ENCODE results near the gene L3MBTL4. TPM values are rescaled to one million over a fixed set of nuclear protein-coding genes. Genes with fewer than 3 reads are reported as not detected.

Gene L3MBTL4
- total and polyA plus RNA-seq, 3 experiments from 2014 or later = 0.07 to 0.18 (median 0.13) TPM

DNA sequence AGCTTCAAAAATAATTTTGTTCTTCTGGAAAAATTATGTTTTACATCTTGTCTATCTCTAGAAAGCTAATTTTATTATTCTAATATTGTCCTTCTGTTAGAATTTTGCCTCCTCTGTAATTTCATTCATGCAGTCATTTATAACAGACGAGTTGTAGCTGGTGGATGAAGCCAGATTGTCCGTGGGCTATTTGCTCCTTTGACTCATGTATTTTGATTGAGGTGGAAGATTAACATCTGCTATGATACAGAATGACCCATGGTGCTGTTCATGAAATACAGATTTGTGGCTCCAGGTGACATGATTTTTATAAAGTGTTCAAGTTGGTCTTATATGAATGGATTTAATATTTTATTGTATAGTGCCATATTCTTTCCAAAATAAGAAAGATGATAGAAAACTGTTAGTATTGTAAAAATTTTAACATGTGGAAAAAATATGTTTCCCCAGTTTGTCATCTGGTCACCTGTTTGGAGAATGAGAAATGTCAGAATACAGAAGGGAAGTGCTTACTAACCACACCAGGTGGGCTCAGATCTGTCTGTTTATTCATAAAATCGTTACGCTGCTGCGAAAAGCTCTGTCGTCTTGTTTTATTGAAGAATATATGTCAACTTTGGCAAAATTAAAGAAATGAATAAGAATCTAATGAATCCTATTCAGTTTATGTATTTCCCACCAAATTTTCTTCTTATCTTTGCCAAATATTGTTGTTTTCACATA, 20.4 kb upstream of the L3MBTL4 start:
- peaks cover 0 to 13% (median 2%) of the 10 kb centered on the region in 5 donors for H3K9me3 Mint-ChIP-seq
- CTCF ChIA-PET = no interaction called here

DNA sequence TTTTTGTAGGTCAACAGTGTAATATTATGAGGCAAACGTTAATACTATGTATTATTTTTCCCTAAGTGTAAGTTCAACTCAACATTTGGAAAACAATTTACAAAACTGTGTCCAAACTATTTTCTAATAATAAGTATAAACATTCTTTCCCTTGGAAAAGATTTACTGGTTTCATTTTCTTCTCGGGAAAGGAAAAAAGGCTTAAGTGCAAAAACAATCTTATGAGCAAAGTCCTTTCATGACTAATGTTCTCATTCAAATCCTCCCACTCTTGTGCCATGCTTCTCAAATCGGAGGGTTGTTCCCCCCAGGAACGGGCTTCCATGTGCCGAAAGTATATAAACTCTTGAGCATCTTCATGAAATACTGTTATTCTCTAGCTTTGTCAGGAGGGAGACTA, 19.8 kb upstream of the L3MBTL4 start:
- Mint-ChIP-seq H3K27ac (no peak overlapping the region), H3K9me3 (peaks cover 0 to 13% (median 2%) of the 10 kb centered on the region in 5 donors), H3K36me3 (no peaks in the 10 kb centered on the region), H3K4me3 (no peak overlapping the region), H3K27me3 (no peaks in the 10 kb centered on the region), H3K4me1 (no peaks in the 10 kb centered on the region)
- Histone ChIP-seq H3K4me1 (ENCODE audit: insufficient read depth, low read length) (no peaks in the 10 kb centered on the region), H3K4me3 (ENCODE audit: low read length) (no peak overlapping the region), H3K36me3 (ENCODE audit: insufficient read depth, low read length) (no peaks in the 10 kb centered on the region), H3K9me3 (ENCODE audit: low read length) (no peaks in the 10 kb centered on the region), H3K27me3 (ENCODE audit: insufficient read depth, low read length, poor library complexity, severe bottlenecking) (no peaks in the 10 kb centered on the region), H3K27ac (ENCODE audit: low read depth, low read length) (no peak overlapping the region)
- ChIA-PET CTCF (no interaction called here), POLR2A (no interaction called here)
- DNase-seq = no peak

More for the DNA sequence above, 20.4 kb upstream of the L3MBTL4 start:
- DNase-seq = no peak
- POLR2A ChIA-PET = no interaction called here
- H3K4me1 Mint-ChIP-seq = no peaks in the 10 kb centered on the region
- no peak overlapping the region for H3K27ac Mint-ChIP-seq
- H3K4me3 ChIP-seq (ENCODE audit: low read length) = no peak overlapping the region
- H3K27me3 Mint-ChIP-seq = no peaks in the 10 kb centered on the region
- no peaks in the 10 kb centered on the region for H3K36me3 ChIP-seq (ENCODE audit: insufficient read depth, low read length)
- H3K27ac ChIP-seq (ENCODE audit: low read depth, low read length) = no peak overlapping the region
- H3K4me3 Mint-ChIP-seq = no peak overlapping the region
- H3K27me3 ChIP-seq (ENCODE audit: insufficient read depth, low read length, poor library complexity, severe bottlenecking) = no peaks in the 10 kb centered on the region
- no peaks in the 10 kb centered on the region for H3K36me3 Mint-ChIP-seq
- H3K9me3 ChIP-seq (ENCODE audit: low read length) = no peaks in the 10 kb centered on the region
- no peaks in the 10 kb centered on the region for H3K4me1 ChIP-seq (ENCODE audit: insufficient read depth, low read length)

DNA sequence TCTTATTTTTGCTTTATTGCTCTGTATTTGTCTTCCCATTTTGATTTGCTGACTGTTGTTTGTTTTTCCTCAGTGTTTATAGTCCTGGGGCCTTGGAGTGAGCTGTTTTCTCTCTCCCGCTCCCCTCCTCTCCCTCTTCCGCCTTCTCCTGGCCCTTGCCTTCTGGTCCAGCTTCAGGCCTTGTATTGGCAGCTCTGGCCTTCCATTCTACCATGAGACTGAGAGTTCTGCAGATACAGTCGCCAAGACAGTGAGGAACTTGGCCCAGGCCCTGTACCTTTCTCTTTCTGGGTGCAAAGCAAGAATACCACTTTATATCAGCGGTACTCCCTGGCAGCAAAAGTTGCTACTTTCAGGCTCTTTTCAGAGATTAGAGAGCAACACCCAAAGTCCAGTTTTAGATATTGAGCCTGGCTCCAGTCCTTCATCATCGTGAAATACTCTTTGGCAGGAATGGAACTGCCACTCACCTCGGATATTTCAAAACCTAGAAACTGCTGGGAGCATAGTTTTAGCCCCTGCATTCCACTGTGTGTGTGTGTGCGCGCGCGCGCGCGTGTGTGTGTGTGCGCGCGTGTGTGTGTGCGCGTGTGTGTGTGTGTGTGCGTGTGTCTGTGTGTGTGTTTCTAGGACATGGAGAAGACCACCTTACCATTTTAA, 17.1 kb upstream of the L3MBTL4 start:
- Mint-ChIP-seq H3K36me3 (no peaks in the 10 kb centered on the region), H3K4me1 (no peaks in the 10 kb centered on the region), H3K27me3 (no peaks in the 10 kb centered on the region), H3K4me3 (no peak overlapping the region), H3K9me3 (peaks cover 2 to 13% (median 4%) of the 10 kb centered on the region in 5 donors), H3K27ac (no peak overlapping the region)
- H3K36me3 ChIP-seq (ENCODE audit: insufficient read depth, low read length) = no peaks in the 10 kb centered on the region
- no peaks in the 10 kb centered on the region for H3K27me3 ChIP-seq (ENCODE audit: insufficient read depth, low read length, poor library complexity, severe bottlenecking)
- no peak overlapping the region for H3K4me3 ChIP-seq (ENCODE audit: low read length)
- no peak for DNase-seq
- ChIA-PET CTCF (no interaction called here), POLR2A (no interaction called here)
- H3K9me3 ChIP-seq (ENCODE audit: low read length) = no peaks in the 10 kb centered on the region
- no peaks in the 10 kb centered on the region for H3K4me1 ChIP-seq (ENCODE audit: insufficient read depth, low read length)
- H3K27ac ChIP-seq (ENCODE audit: low read depth, low read length) = no peak overlapping the region

DNA sequence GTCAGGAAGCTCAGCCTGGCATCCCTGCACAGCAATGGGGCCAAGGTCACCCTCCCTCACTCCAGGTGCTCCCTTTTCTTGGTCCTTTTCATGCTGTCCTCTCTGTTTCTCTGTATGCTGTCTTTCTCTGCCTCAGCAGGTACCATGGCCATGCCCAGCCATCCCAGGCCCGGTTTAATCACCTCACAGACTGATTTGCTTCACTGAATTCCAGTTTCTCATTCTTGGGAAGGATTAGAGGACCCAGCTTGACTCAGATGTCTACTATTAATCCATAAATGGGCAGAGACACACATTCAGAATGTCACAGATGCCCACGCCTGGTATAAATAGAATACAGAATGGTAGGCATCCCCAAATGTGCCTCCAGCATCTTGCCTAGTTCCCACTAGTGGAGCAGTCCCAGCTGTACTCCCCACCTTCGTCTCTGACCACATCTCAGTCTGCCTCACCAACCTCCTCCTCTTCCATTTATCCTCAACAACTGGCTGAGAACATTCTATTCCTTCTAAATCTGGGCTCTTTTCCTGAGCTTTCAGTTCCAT, 14.2 kb upstream of the L3MBTL4 start:
- ChIA-PET POLR2A (no interaction called here), CTCF (no interaction called here)
- no peaks in the 10 kb centered on the region for H3K9me3 ChIP-seq (ENCODE audit: low read length)
- no peak overlapping the region for H3K4me3 ChIP-seq (ENCODE audit: low read length)
- no peak for DNase-seq
- no peaks in the 10 kb centered on the region for H3K27me3 ChIP-seq (ENCODE audit: insufficient read depth, low read length, poor library complexity, severe bottlenecking)
- no peaks in the 10 kb centered on the region for H3K4me1 Mint-ChIP-seq
- H3K27ac Mint-ChIP-seq = peak overlapping the region in 1 of 8 donors; percentile 36
- peaks cover 0 to 9% (median 4%) of the 10 kb centered on the region in 5 donors for H3K9me3 Mint-ChIP-seq
- no peaks in the 10 kb centered on the region for H3K36me3 Mint-ChIP-seq
- no peaks in the 10 kb centered on the region for H3K27me3 Mint-ChIP-seq
- no peak overlapping the region for H3K27ac ChIP-seq (ENCODE audit: low read depth, low read length)
- no peaks in the 10 kb centered on the region for H3K4me1 ChIP-seq (ENCODE audit: insufficient read depth, low read length)
- no peaks in the 10 kb centered on the region for H3K36me3 ChIP-seq (ENCODE audit: insufficient read depth, low read length)
- H3K4me3 Mint-ChIP-seq = no peak overlapping the region

DNA sequence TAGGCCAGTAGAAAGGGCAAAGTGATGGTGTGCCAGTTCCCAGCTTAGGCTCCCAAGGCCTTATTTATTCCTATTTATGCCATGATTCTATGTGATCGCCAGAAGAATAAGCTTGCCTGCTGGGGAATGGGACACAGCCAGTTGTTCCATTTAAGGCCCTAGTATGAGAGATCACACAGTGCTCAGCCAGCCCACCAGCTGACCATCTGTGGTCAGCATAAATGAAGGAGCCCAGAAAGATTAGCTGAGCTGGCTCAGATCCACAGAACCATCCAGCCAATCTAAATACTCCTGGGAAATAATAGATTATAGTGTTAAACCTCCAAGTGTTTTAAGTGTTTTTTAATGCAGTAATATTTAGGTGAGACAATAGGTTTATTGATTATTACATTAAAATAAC, 12.6 kb upstream of the L3MBTL4 start:
- no peak for DNase-seq
- CTCF ChIA-PET = no interaction called here
- H3K9me3 Mint-ChIP-seq = peaks cover 0 to 9% (median 5%) of the 10 kb centered on the region in 5 donors

DNA sequence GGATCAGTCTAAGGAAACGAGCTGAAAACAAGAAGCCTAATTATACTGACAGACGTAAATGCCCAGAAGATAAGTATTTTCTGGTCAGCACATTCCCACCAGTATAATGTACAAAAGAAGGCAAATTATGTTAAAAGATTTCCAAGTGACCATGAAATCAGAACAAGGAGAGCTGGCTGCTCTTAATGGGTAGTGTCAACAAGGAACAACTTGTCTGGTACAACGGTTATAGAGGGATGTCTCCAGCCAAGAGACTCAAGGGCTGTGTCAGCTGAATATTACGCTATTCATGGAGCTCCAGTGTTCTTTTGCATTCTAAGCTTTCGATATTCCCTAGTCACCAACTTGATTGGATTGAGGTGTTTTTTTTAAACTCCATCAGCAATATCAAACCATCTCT, 8.6 kb upstream of the L3MBTL4 start:
- Histone ChIP-seq H3K36me3 (ENCODE audit: insufficient read depth, low read length) (no peaks in the 10 kb centered on the region), H3K27me3 (ENCODE audit: insufficient read depth, low read length, poor library complexity, severe bottlenecking) (no peaks in the 10 kb centered on the region), H3K27ac (ENCODE audit: low read depth, low read length) (no peak overlapping the region), H3K9me3 (ENCODE audit: low read length) (no peaks in the 10 kb centered on the region), H3K4me1 (ENCODE audit: insufficient read depth, low read length) (no peaks in the 10 kb centered on the region), H3K4me3 (ENCODE audit: low read length) (no peak overlapping the region)
- Mint-ChIP-seq H3K4me3 (no peak overlapping the region), H3K27me3 (no peaks in the 10 kb centered on the region), H3K27ac (no peak overlapping the region), H3K4me1 (no peaks in the 10 kb centered on the region), H3K9me3 (peaks cover 5 to 10% (median 6%) of the 10 kb centered on the region in 5 donors), H3K36me3 (no peaks in the 10 kb centered on the region)
- no peak for DNase-seq
- CTCF ChIA-PET = no interaction called here
- POLR2A ChIA-PET = no interaction called here

More for the DNA sequence above, 12.6 kb upstream of the L3MBTL4 start:
- Mint-ChIP-seq H3K27me3 (no peaks in the 10 kb centered on the region), H3K36me3 (no peaks in the 10 kb centered on the region), H3K4me1 (no peaks in the 10 kb centered on the region), H3K4me3 (no peak overlapping the region), H3K27ac (peak overlapping the region in 1 of 8 donors; percentile 26)
- POLR2A ChIA-PET = no interaction called here
- Histone ChIP-seq H3K36me3 (ENCODE audit: insufficient read depth, low read length) (no peaks in the 10 kb centered on the region), H3K27ac (ENCODE audit: low read depth, low read length) (no peak overlapping the region), H3K9me3 (ENCODE audit: low read length) (no peaks in the 10 kb centered on the region), H3K4me1 (ENCODE audit: insufficient read depth, low read length) (no peaks in the 10 kb centered on the region), H3K27me3 (ENCODE audit: insufficient read depth, low read length, poor library complexity, severe bottlenecking) (no peaks in the 10 kb centered on the region), H3K4me3 (ENCODE audit: low read length) (no peak overlapping the region)

DNA sequence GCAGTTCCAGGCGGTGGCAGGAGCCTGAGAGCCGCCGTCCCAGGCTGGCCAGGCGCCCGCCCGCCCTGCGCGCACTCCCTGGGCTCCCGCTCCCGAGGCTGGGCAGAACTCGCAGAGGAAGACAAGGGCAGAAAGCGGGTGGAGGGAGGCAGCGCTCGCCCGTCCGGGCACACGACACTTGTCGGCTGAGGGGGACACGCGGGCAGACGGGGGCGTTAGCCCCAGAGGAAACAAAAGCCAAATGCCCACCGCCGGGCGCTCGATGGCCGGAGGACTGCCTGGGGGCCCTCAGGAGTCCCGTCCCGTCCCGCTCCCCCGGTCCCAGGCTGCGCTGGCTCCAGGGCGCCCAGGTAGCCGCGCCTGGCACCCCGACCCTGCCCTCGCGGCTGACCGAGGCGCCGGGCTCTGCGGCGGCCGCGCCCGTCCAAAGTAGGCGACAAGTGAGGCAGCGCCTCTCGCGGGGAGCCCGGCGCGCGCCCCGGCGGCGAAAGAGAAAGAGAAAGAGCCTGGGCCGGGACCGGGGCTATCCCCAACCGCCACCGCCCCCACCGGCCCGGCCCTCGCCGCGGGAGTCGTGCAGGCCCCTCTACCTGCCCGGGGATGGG, 491 bp downstream of the L3MBTL4 start:
- Mint-ChIP-seq H3K27me3 (peaks cover 3 to 20% of the 10 kb centered on the region in 2 donors), H3K36me3 (no peaks in the 10 kb centered on the region), H3K9me3 (peaks cover 6 to 25% (median 18%) of the 10 kb centered on the region in 5 donors), H3K4me1 (peaks cover 2 to 10% (median 9%) of the 10 kb centered on the region in 3 donors), H3K27ac (no peak overlapping the region), H3K4me3 (no peak overlapping the region)
- no peak overlapping the region for H3K27ac ChIP-seq (ENCODE audit: low read depth, low read length)
- ChIA-PET CTCF (no interaction called here), POLR2A (no interaction called here)
- no peaks in the 10 kb centered on the region for H3K27me3 ChIP-seq (ENCODE audit: insufficient read depth, low read length, poor library complexity, severe bottlenecking)
- no peaks in the 10 kb centered on the region for H3K4me1 ChIP-seq (ENCODE audit: insufficient read depth, low read length)
- H3K36me3 ChIP-seq (ENCODE audit: insufficient read depth, low read length) = no peaks in the 10 kb centered on the region
- peak in 2 of 5 donors; percentile 2 to 31 for DNase-seq
- no peaks in the 10 kb centered on the region for H3K9me3 ChIP-seq (ENCODE audit: low read length)
- no peak overlapping the region for H3K4me3 ChIP-seq (ENCODE audit: low read length)

DNA sequence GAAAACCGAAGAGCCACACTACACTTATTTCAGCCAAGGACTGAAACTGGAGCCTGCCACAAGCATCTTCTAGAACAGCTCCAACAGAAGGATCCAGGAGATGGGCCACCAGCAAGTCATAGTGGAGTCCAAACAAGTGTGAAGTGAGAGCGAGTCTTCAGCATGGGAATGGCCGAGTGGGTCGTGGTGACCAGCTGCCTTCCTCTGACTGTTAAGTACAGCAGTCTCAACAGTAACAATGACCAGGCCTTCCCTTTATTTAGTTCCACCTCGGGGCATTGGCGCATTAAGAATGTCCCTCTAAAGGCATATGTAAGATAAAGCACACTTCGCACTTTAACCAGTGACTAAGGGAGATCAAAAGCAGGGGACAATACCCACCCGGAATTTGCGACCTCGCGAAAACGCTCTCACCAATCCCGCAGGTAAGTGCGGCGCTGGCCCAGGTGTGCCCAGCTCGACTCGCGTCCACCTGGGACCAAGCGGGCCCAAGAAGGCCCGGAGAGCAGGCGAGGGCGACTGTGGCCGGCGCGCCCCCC, 1.1 kb downstream of the L3MBTL4 start:
- Mint-ChIP-seq H3K4me1 (peaks cover 2 to 10% (median 9%) of the 10 kb centered on the region in 3 donors), H3K27me3 (peaks cover 3 to 20% of the 10 kb centered on the region in 2 donors), H3K27ac (no peak overlapping the region), H3K36me3 (no peaks in the 10 kb centered on the region), H3K4me3 (peak overlapping the region in 5 of 7 donors; percentile 26 to 49 (median 44)), H3K9me3 (peaks cover under 1 to 25% (median 14%) of the 10 kb centered on the region in 5 donors)
- Histone ChIP-seq H3K4me3 (ENCODE audit: low read length) (no peak overlapping the region), H3K27ac (ENCODE audit: low read depth, low read length) (no peak overlapping the region), H3K27me3 (ENCODE audit: insufficient read depth, low read length, poor library complexity, severe bottlenecking) (no peaks in the 10 kb centered on the region), H3K4me1 (ENCODE audit: insufficient read depth, low read length) (no peaks in the 10 kb centered on the region), H3K9me3 (ENCODE audit: low read length) (no peaks in the 10 kb centered on the region), H3K36me3 (ENCODE audit: insufficient read depth, low read length) (no peaks in the 10 kb centered on the region)
- CTCF ChIA-PET = no interaction called here
- no peak for DNase-seq
- POLR2A ChIA-PET = no interaction called here

Measured in CD8-positive, alpha-beta memory T cell (primary cell).